SK-N-SH (cell line): Measurements from ENCODE around the gene SIDT2. TPM values are rescaled to one million over a fixed set of nuclear protein-coding genes. Genes with fewer than 3 reads are reported as not detected.

ENCODE experiments used
- CTCF ChIA-PET: fragments of 300-600, 350-600 bp; formaldehyde crosslinking; extraction: SDS; loops from one replicate; lab custom pipeline; 2021; lab: Yijun Ruan, JAX
- POLR2A ChIA-PET: fragments of 350-600 bp; sonication (Branson Sonifier 250); formaldehyde crosslinking; extraction: SDS; loops from one replicate; lab custom pipeline; 2020; ENCODE audit warnings: antibody characterized with exemption, inconsistent platforms; lab: Yijun Ruan, JAX
- DNase-seq: peaks from one replicate; pipeline ENCODE4 v3.0.0; 2012
- H2AFZ ChIP-seq: fragments of 200-600 bp; sonication (generic); 2 replicates; pipeline ENCODE4 v1.8.1; 2016; ENCODE audit warnings: antibody characterized with exemption, mild to moderate bottlenecking, low read depth
- H3F3A ChIP-seq: fragments of 200-600 bp; sonication (generic); replicated peaks from 2 replicates; pipeline ENCODE3; 2016; ENCODE audit warnings: antibody characterized with exemption, mild to moderate bottlenecking; ENCODE audit not compliant: insufficient read depth
- H3K27ac ChIP-seq, 2 experiments: fragments of 200-500 bp in 1 of 2; fragments of 200-600 bp in 1 of 2; sonication (Bioruptor generic) in 1 of 2; sonication (generic), shearing (Covaris generic) in 1 of 2; 2 replicates each; pipeline versions ENCODE4 v1.5.1 to v1.6.1; 2014 to 2016; ENCODE audit warnings: low read depth in 2 of 2, inconsistent platforms in 1 of 2, low read length in 1 of 2, mild to moderate bottlenecking in 1 of 2, mixed read lengths in 1 of 2
- H3K27me3 ChIP-seq: fragments of 200-600 bp; sonication (generic), shearing (Covaris generic); 2 replicates; pipeline ENCODE4 v1.6.1; 2016; ENCODE audit warnings: mixed run types; ENCODE audit not compliant: insufficient read depth
- H3K36me3 ChIP-seq, 2 experiments: fragments of 200-500 bp in 1 of 2; fragments of 200-600 bp in 1 of 2; sonication (Bioruptor generic) in 1 of 2; sonication (generic) in 1 of 2; replicated peaks in 1 of 2; 2 replicates each; pipeline versions ENCODE3 to v1.5.1; 2014 to 2016; ENCODE audit warnings: low read length in 1 of 2, mild to moderate bottlenecking in 1 of 2; ENCODE audit not compliant: insufficient read depth in 2 of 2, control insufficient read depth in 1 of 2
- H3K4me1 ChIP-seq, 2 experiments: fragments of 200-500 bp in 1 of 2; fragments of 200-600 bp in 1 of 2; sonication (Bioruptor generic) in 1 of 2; sonication (generic), shearing (Covaris generic) in 1 of 2; 2 replicates each; pipeline versions ENCODE4 v1.5.1 to v1.6.1; 2014 to 2016; ENCODE audit warnings: low read depth in 1 of 2, low read length in 1 of 2, mixed run types in 1 of 2; ENCODE audit not compliant: insufficient read depth in 2 of 2, control insufficient read depth in 1 of 2
- H3K4me2 ChIP-seq: fragments of 200-600 bp; sonication (generic), shearing (Covaris generic); 2 replicates; pipeline ENCODE4 v1.6.1; 2017; ENCODE audit warnings: mixed run types
- H3K4me3 ChIP-seq, 2 experiments: fragments of 200-500 bp in 1 of 2; fragments of 200-600 bp in 1 of 2; sonication (Bioruptor generic) in 1 of 2; sonication (generic), shearing (Covaris generic) in 1 of 2; 2 replicates each; pipeline versions ENCODE4 v1.5.1 to v1.8.1; 2014 to 2016; ENCODE audit warnings: low read depth in 2 of 2, inconsistent platforms in 1 of 2, low read length in 1 of 2, mild to moderate bottlenecking in 1 of 2, mixed read lengths in 1 of 2, moderate library complexity in 1 of 2
- H3K79me2 ChIP-seq: fragments of 200-600 bp; sonication (generic); 2 replicates; pipeline ENCODE4 v1.8.1; 2017; ENCODE audit warnings: mild to moderate bottlenecking; ENCODE audit not compliant: insufficient read depth
- H3K9ac ChIP-seq: fragments of 200-600 bp; sonication (generic); 2 replicates; pipeline ENCODE4 v1.6.1; 2017; ENCODE audit warnings: mixed run types
- H3K9me2 ChIP-seq: fragments of 200-600 bp; sonication (generic); 2 replicates; pipeline ENCODE4 v1.6.1; 2017; ENCODE audit warnings: mixed run types
- H3K9me3 ChIP-seq: fragments of 200-600 bp; sonication (generic); 2 replicates; pipeline ENCODE4 v1.6.1; 2017; ENCODE audit warnings: mixed run types, mild to moderate bottlenecking, moderate library complexity
- H4K20me1 ChIP-seq: fragments of 200-600 bp; sonication (generic); 2 replicates; pipeline ENCODE4 v1.6.1; 2017; ENCODE audit warnings: mild to moderate bottlenecking, mixed run types; ENCODE audit not compliant: insufficient read depth
- CHD2 ChIP-seq: fragments of 150-350 bp; IDR thresholded peaks from 2 replicates; pipeline ENCODE4 v1.6.1; 2018; ENCODE audit warnings: low read length; ENCODE audit not compliant: partially characterized antibody
- CTCF ChIP-seq: fragments of 200-600 bp; sonication (generic); IDR thresholded peaks from 2 replicates; pipeline ENCODE4 v1.6.1; 2017; ENCODE audit warnings: antibody characterized with exemption, mild to moderate bottlenecking, moderate library complexity
- FOSL2 ChIP-seq: IDR thresholded peaks from 2 replicates; pipeline ENCODE4 v1.4.0; 2012; ENCODE audit warnings: low read depth, mild to moderate bottlenecking, moderate library complexity, borderline replicate concordance
- GABPA ChIP-seq: IDR thresholded peaks from 2 replicates; pipeline ENCODE4 v1.4.0; 2012; ENCODE audit warnings: low read depth, mild to moderate bottlenecking
- JUND ChIP-seq: IDR thresholded peaks from 2 replicates; pipeline ENCODE4 v1.4.0; 2012
- MXI1 ChIP-seq: IDR thresholded peaks from 2 replicates; pipeline ENCODE4 v1.6.1; 2012; ENCODE audit warnings: mild to moderate bottlenecking, low read depth, low read length, improper control_type of control experiment
- NRF1 ChIP-seq: IDR thresholded peaks from 2 replicates; pipeline ENCODE4 v1.6.1; 2012; ENCODE audit warnings: low read depth, mild to moderate bottlenecking, low read length
- PBX3 ChIP-seq: IDR thresholded peaks from 2 replicates; pipeline ENCODE4; 2012
- RAD21 ChIP-seq: IDR thresholded peaks from 2 replicates; pipeline ENCODE4 v1.6.1; 2012; ENCODE audit warnings: mild to moderate bottlenecking, low read length
- RXRA ChIP-seq: IDR thresholded peaks from 2 replicates; pipeline ENCODE4 v1.4.0; 2012; ENCODE audit warnings: low read depth, mild to moderate bottlenecking, borderline replicate concordance
- SMC3 ChIP-seq: IDR thresholded peaks from 2 replicates; pipeline ENCODE4 v1.6.1; 2012; ENCODE audit warnings: low read depth, low read length, improper control_type of control experiment
- TAF1 ChIP-seq: IDR thresholded peaks from 2 replicates; pipeline ENCODE4 v1.6.1; 2012; ENCODE audit warnings: low read depth, mild to moderate bottlenecking, low read length, moderate library complexity, borderline replicate concordance
- USF2 ChIP-seq: fragments of 150-350 bp; IDR thresholded peaks from 2 replicates; pipeline ENCODE4 v1.6.1; 2017; ENCODE audit warnings: antibody characterized with exemption, low read length, low read depth, borderline replicate concordance
- WGBS: methylation state at CpG from one replicate; pipeline ENCODE4 v1.1.6; 2017; ENCODE audit warnings: low lambda C conversion rate; 5-methylcytosine and 5-hydroxymethylcytosine counted together
- polyA plus RNA-seq, 3 experiments: library from polyadenylated mRNA; depleted of rRNA; stranded (reverse); fragments of >200 nt; gene quantifications; 2 replicates each; pipeline ENCODE4 v1.2.3, GENCODE V29; 2012

Gene SIDT2
- polyA plus RNA-seq, 1 of the 3 experiments (the other 2 are of a cell fraction), result 17.5 TPM

- peak overlapping the region; percentile 93; the same call in 1 of the 2 replicates for H2AFZ ChIP-seq
These were observed 33.8 kb upstream of the SIDT2 start for GRCh38 chr11:117144477-117145392.

GRCh38 chr11:117145393-117145761 is 33.2 kb upstream of the SIDT2 start:
- no peaks in the 10 kb centered on the region for H3K9me2 ChIP-seq
- H3F3A ChIP-seq, result peaks cover 18% of the 10 kb centered on the region
- no peaks in the 10 kb centered on the region for H3K27me3 ChIP-seq
- H3K9ac ChIP-seq, result peak overlapping the region; percentile 89
- peak overlapping the region; percentile 82 to 88 for H3K27ac ChIP-seq
- peak overlapping the region; percentile 76 to 84 for H3K4me3 ChIP-seq
- DNase-seq, result peak; percentile 61
- H3K36me3 ChIP-seq, result peaks cover 6 to 45% of the 10 kb centered on the region in 2 experiments
- TF ChIP-seq SMC3 (0 out of 2 replicates have a peak, but pooled peaks have one; percentile 5), RXRA (no peak), CTCF (peak; percentile 34)
- H3K4me1 ChIP-seq, result peaks cover 0 to 8% of the 10 kb centered on the region in 2 experiments; a peak in 3 of 4 replicates
- no peaks in the 10 kb centered on the region for H3K9me3 ChIP-seq
- H4K20me1 ChIP-seq, result peaks cover 57% of the 10 kb centered on the region
- POLR2A ChIA-PET, result no interaction called here
- CTCF ChIA-PET, result interaction anchor here (0.9 to 2.6 kb wide), 4 partner anchors 21 to 354 kb away, joined by 3 to 8 read pairs (median 3); partner anchors contain the start of genes APOA5 and SIK3
- no peak overlapping the region for H2AFZ ChIP-seq
- peaks cover 60% of the 10 kb centered on the region for H3K79me2 ChIP-seq
- 5% methylated on average over 5 of the region's 5 CpGs for WGBS
- peak overlapping the region; percentile 92 for H3K4me2 ChIP-seq

More at GRCh38 chr11:117144477-117145392, 33.8 kb upstream of the SIDT2 start:
- peaks cover 0 to 8% of the 10 kb centered on the region in 2 experiments; a peak in 3 of 4 replicates for H3K4me1 ChIP-seq
- peak overlapping the region; percentile 92 for H3K4me2 ChIP-seq
- 1% methylated on average over 55 of the region's 62 CpGs for WGBS
- peak; percentile 90 for DNase-seq
- POLR2A ChIA-PET, result interaction anchor here (0.6 to 2.2 kb wide), 5 partner anchors 22 to 357 kb away, joined by 3 to 9 read pairs (median 4); partner anchors contain the start of genes SIK3 and ZPR1
- H3K9ac ChIP-seq, result peak overlapping the region; percentile 89
- H3K27ac ChIP-seq, result peak overlapping the region; percentile 82 to 88
- H4K20me1 ChIP-seq, result peaks cover 51% of the 10 kb centered on the region
- H3K27me3 ChIP-seq, result no peaks in the 10 kb centered on the region
- peak overlapping the region; percentile 76 to 84 for H3K4me3 ChIP-seq
- peaks cover 54% of the 10 kb centered on the region for H3K79me2 ChIP-seq
- CTCF ChIA-PET, result interaction anchor here (0.6 to 2.6 kb wide), 11 partner anchors 20 to 353 kb away, joined by 3 to 8 read pairs (median 3); partner anchors contain the start of genes APOA5, PCSK7 and SIK3
- H3K36me3 ChIP-seq, result peaks cover 6 to 39% of the 10 kb centered on the region in 2 experiments
- H3K9me2 ChIP-seq, result no peaks in the 10 kb centered on the region
- TF ChIP-seq NRF1 (peak; percentile 33; the same call in 1 of the 2 replicates), CHD2 (peak; percentile 83), PBX3 (peak; percentile 75), TAF1 (0 out of 2 replicates have a peak, but pooled peaks have one; percentile 16), FOSL2 (peak; percentile 68; the same call in 1 of the 2 replicates), RAD21 (no peak), USF2 (no peak), JUND (peak; percentile 69), GABPA (no peak), MXI1 (no peak)
- no peaks in the 10 kb centered on the region for H3K9me3 ChIP-seq
- peaks cover 18% of the 10 kb centered on the region for H3F3A ChIP-seq
